Bronchial epithelial cell (primary cell): ENCODE data around the gene GATAD2B. TPM values are rescaled to one million over a fixed set of nuclear protein-coding genes. Genes with fewer than 3 reads are reported as not detected.

Experiments
- DNase-seq: peaks from one replicate; pipeline ENCODE4 v3.0.0-alpha.2; 2010; ENCODE audit warnings: low read depth
- FAIRE-seq: peaks from 2 replicates; lab custom pipeline; 2011; peaks lifted over from hg19 to GRCh38; lab: Jason Lieb, UNC
- H3K27me3 ChIP-seq: 2 replicates; pipeline ENCODE4 v1.5.1; 2011; ENCODE audit warnings: low read length; ENCODE audit not compliant: control insufficient read depth, insufficient read depth
- H3K36me3 ChIP-seq: 2 replicates; pipeline ENCODE4 v1.5.1; 2011; ENCODE audit warnings: low read length; ENCODE audit not compliant: control insufficient read depth, insufficient read depth
- H3K4me3 ChIP-seq: 2 replicates; pipeline ENCODE4 v1.5.1; 2011; ENCODE audit warnings: mild to moderate bottlenecking, low read depth, low read length, control low read depth
- CTCF ChIP-seq: IDR thresholded peaks from 2 replicates; pipeline ENCODE4 v1.5.1; 2011; ENCODE audit warnings: mild to moderate bottlenecking, moderate library complexity, low read length, control low read depth, inconsistent platforms; ENCODE audit not compliant: insufficient read depth, severe bottlenecking
- total RNA-seq: library from RNA; depleted of rRNA; stranded (reverse); fragments of >200 nt; gene quantifications from 2 replicates; pipeline ENCODE4 v1.2.1, GENCODE V29; 2014

Gene GATAD2B
- total RNA-seq, 1 donor from 2014 or later: 1.8 TPM

GRCh38 chr1:153960206-153960605 lies 37.4 kb upstream of the GATAD2B start:
- FAIRE-seq (no peak), DNase-seq (no peak)
- Histone ChIP-seq H3K27me3 (no peaks in the 10 kb centered on the region), H3K36me3 (peaks cover 9% of the 10 kb centered on the region), H3K4me3 (no peak overlapping the region)
- no peak for TF ChIP-seq CTCF

- no peak for FAIRE-seq
- DNase-seq: no peak
- no peak for TF ChIP-seq CTCF
- Histone ChIP-seq H3K4me3 (no peak overlapping the region), H3K27me3 (no peaks in the 10 kb centered on the region), H3K36me3 (peaks cover 9% of the 10 kb centered on the region)
Observed at GRCh38 chr1:153959454-153959853, 36.7 kb upstream of the GATAD2B start.

- H3K4me3 ChIP-seq: no peak overlapping the region
- no peaks in the 10 kb centered on the region for H3K27me3 ChIP-seq
- DNase-seq: no peak
- no peak for TF ChIP-seq CTCF
- no peak for FAIRE-seq
- peaks cover 9% of the 10 kb centered on the region for H3K36me3 ChIP-seq
Observed at GRCh38 chr1:153958961-153959260, 36.1 kb upstream of the GATAD2B start.

GRCh38 chr1:153958111-153958960 lies 35.6 kb upstream of the GATAD2B start, which contains the start of gene CRTC2:
TSS of gene CRTC2 (minus strand) at chr1:153958612. CDS start at chr1:153958497, 115 bp downstream.
- peak; percentile 3 for TF ChIP-seq CTCF

GRCh38 chr1:153957744-153958110 lies 35.0 kb upstream of the GATAD2B start:
- no peaks in the 10 kb centered on the region for H3K27me3 ChIP-seq
- peak; percentile 26 for DNase-seq
- peak overlapping the region; percentile 87 for H3K4me3 ChIP-seq
- TF ChIP-seq CTCF: no peak
- no peak for FAIRE-seq
- peaks cover 14% of the 10 kb centered on the region for H3K36me3 ChIP-seq

More at GRCh38 chr1:153958111-153958960, 35.6 kb upstream of the GATAD2B start, which contains the start of gene CRTC2:
- Histone ChIP-seq H3K36me3 (peaks cover 12% of the 10 kb centered on the region), H3K4me3 (peak within 1 kb of the TSS; percentile 87), H3K27me3 (no peaks in the 10 kb centered on the region)
- FAIRE-seq: no peak
- peak; percentile 96 for DNase-seq
